Prostate gland (tissue), 2 donors: Measurements from ENCODE around the gene CNGA2.

ENCODE experiments used
- CTCF ChIP-seq, 4 experiments: fragments of 200-600 bp in 2 of 4; fragments of 450-650 bp in 2 of 4; sonication (generic) in 2 of 4; IDR thresholded peaks; 1 replicate in 3 of 4; 2 replicates in 1 of 4; pipeline ENCODE4 v1.5.1; 2016 to 2019; ENCODE audit warnings: antibody characterized with exemption in 4 of 4, mild to moderate bottlenecking in 2 of 4, moderate library complexity in 2 of 4
- POLR2A ChIP-seq: fragments of 450-650 bp; IDR thresholded peaks from one replicate; pipeline ENCODE4 v1.6.1; 2016; ENCODE audit warnings: antibody characterized with exemption, mild to moderate bottlenecking

- no peak for TF ChIP-seq CTCF (IDR thresholded peaks at IDR 0.05)
- TF ChIP-seq POLR2A: no peak
Measured at GRCh38 chrX:151702026-151702714, 32.4 kb upstream of the CNGA2 start.
